Measurements from ENCODE around the gene PALLD.

GRCh38 chr4:168723569-168723968, 226.7 kb downstream of the PALLD start:
- TF ChIP-seq CTCF (IDR thresholded peaks at IDR 0.05) (no peak), POLR2A (IDR thresholded peaks at IDR 0.05) (no peak), EP300 (IDR thresholded peaks at IDR 0.05) (no peak)
